Right ventricle myocardium inferior (tissue), 1 donor: Measurements from ENCODE around the gene SLC23A2. TPM values are rescaled to one million over a fixed set of nuclear protein-coding genes. Genes with fewer than 3 reads are reported as not detected.
"Not testable (repeated sequence)": the region's sequence is repeated elsewhere in the genome, so short reads cannot be mapped to it uniquely, and the experiment has no call there.

Experiments
- ATAC-seq: fragments of 200-7000 bp; cut with Tn5 transposase; one replicate; pipeline ENCODE4 v1.9.1; 2020; ENCODE audit warnings: mild to moderate bottlenecking, moderate library complexity
- DNase-seq: peaks from one replicate; pipeline ENCODE4 v3.0.0; 2021; ENCODE audit errors: missing footprints
- intact Hi-C: fragments of 100-400 bp; cut with DNase I; formaldehyde crosslinking; loops from one replicate; pipeline ENCODE4 v1.11.0; 2022
- total RNA-seq: library from RNA; stranded (reverse); fragmentation: NEBNext Ultra II Directional; extraction: Animal tissue kit (Norgen Biotek cat#: 25700); gene quantifications from one replicate; pipeline ENCODE4 v1.2.1, GENCODE V29; 2021
- donor health status: DM: no; HTN: yes; CAD: no; lungs with severe emphysema.

The SLC23A2 gene
- total RNA-seq, 1 donor from 2014 or later, result 6.7 TPM

DNA sequence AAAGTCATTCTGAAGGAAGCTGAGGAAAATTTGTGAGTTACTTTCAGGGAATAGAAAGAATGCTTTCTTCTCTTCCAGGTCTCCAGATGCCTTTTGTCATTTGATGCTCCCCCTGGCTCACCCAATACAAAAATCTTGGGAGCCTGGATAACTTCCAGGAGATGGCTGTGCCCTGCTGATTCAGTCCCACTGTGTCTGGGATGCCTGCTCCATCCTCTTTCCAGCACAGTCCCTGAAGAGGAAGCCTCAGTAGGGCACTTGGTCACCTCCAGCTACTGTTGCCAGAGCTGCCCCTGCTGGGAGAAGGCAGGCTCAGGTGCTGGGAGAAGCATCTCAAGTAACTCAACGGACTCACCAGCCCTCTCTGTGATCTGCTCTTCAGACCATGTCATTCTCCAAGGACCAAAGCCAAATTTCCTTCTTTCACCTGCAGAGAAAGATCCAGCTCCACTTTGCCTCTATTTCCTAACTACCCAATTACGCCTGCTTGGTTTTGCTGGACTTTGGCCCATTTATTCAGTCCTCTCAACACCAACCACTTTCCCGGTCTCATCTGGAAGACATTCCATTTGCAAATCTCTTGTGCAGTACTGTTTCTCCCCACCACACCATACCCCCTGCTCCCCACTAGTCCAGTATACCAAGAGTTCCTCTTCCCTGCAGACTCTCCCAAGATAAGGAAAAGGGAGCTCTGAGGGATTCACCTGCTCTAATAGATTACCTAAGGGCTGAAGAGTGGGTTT is 53.3 kb downstream of the SLC23A2 start:
- DNase-seq, result no peak
- ATAC-seq, result no peak
- intact Hi-C loops, result no loop called here

GRCh38 chr20:4946986-4947385 is 54.3 kb downstream of the SLC23A2 start:
- no peak for ATAC-seq
- intact Hi-C loops, result no loop called here
- DNase-seq, result no peak

DNA sequence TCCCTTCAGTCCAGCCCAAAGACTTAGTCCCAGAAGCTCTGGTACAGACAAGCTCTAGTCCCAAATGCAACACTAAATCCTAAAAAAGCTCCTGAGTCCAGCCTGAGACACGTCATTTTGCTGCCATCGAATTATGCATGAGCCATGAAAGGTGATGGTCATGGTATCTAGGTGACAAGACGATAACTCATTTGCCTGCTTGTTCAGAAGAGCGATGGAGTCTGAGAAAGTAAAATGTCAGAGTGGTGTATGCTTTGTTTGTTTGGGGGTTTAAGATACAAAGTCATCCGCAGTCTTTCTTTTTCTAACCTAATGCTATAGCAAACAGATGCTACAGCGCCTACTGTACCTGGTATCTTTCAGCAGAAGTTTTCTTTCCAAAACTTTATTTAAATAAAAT is 54.7 kb downstream of the SLC23A2 start:
- intact Hi-C loops, result no loop called here
- ATAC-seq (no peak), DNase-seq (no peak)

DNA sequence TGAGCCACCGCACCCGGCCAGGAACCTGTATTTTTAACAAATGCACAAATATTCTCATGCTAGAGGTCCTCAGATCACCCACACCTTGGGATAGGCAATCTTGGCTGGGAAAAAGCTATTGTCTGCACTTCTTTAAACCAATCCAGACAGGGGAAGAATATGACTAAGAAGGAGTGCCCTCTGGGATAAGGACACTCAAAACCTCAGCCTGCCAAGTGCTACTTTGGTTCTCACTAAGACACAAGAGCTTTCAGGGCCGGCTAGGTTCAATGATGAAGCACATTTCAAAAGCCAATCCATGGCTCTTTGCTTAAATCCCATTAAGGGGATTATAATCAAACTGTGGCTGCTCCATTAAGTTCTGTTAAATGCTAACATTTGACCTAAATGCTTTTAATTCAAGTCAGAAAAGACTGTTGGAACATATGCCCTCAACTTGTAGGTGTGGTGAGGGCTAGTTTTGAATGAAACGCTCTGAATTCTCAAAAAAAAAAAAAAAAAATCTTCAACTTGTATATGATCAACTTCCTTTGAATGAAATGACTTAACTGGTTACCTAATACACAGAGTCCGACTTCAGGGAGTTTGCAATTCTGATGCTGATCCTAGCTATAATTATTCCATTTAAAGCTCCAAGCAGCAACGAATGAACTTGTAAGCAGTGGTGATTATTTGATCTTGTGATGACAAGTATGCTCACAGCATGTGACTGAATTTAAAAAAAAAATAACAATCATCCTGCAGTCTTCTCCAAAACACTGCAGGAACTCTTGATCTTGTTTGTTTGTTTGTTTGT is 56.6 kb downstream of the SLC23A2 start:
- intact Hi-C loops, result no loop called here
- ATAC-seq, result peak; percentile 48
- no peak for DNase-seq

DNA sequence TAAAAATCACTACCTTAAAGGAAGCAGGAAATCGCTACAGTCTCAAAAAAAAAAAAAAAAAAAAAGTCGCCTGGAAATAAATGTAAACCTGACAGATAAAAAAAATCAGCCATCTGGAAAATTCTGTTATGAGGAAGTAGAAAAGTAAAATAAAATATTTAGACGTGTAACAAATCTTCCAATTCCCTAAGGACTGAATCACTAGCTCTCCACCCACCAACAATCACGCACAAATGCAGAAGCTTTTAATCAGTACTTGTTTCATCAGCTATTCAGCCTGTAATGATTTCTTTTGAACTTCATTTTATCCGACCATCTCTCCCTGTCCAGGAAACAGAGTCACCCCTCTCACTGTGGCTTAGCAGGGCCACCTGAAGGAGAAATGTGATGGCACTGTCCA is 59.0 kb downstream of the SLC23A2 start:
- DNase-seq, result no peak
- intact Hi-C loops, result no loop called here
- ATAC-seq, result no peak

DNA sequence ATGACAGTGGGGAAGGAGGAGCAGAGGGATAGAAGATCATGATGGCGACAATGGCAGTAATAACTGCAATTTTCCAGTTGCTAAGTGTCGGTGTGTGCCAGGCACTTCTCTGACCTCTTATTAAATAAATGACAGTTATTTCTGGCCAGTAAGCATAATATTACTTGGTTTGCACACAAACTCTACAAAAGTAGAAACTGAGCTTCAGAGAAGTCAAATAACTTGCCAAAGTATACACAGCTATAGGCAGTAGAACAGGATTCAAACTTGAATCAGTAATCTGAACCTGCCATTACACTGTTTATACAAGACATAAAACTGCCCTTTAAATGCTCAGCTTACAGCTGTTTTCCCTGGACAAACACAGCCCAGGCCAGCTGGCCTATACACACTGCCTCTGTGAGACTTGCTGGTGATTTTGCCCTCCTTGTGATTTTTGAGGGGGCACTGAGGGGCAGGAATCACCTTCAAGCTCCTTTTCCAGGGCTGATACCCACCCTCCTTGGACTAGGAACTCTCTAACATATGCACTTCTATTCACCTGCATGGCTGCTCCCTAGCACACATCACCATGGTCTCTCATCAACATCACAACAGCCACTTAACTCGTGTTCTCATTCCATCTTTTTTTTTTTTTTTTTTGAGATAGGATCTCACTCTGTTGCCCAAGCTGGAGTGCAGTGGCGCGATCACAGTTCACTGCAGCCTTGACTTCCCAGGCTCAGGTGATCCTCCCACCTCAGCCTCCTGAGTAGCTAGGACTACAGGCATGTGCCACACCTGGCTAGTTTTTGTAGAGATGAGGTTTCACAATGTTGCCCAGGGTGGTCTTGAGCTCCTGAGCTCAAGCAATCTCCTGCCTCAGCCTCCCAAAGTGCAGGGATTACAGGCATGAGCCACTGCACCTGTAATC is 63.6 kb downstream of the SLC23A2 start:
- DNase-seq (no peak), ATAC-seq (no peak)
- intact Hi-C loops, result no loop called here

GRCh38 chr20:4936851-4937406 is 64.4 kb downstream of the SLC23A2 start:
- DNase-seq (no peak), ATAC-seq (no peak)
- intact Hi-C loops, result no loop called here

DNA sequence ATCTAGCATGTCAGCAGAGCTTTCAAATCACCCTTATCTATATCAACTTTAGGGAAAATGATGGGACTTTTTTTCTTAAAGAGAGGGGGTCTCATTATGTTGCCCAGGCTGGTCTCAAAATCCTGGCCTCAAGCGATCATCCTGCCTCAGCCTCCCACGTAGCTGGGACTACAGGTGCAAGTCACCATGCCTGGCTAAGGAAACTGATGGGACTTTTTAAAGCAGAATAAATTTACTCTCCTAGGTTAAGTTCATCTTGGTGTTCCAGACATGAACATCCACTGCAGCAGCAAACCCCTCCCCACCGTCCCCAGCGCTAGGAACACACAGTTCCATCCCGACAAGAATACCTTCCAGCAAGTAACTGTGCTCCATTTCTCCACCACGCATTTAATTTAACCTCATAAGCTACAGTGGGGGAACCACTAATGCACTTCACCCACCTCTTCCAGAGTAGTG is 64.9 kb downstream of the SLC23A2 start:
- DNase-seq (no peak), ATAC-seq (no peak)
- intact Hi-C loops, result no loop called here

- intact Hi-C loops, result no loop called here
- ATAC-seq (no peak), DNase-seq (no peak)
Observed at GRCh38 chr20:4932061-4932460, 69.2 kb downstream of the SLC23A2 start.

GRCh38 chr20:4929686-4930397 is 71.5 kb downstream of the SLC23A2 start:
- DNase-seq (no peak), ATAC-seq (no peak)
- intact Hi-C loops, result no loop called here

GRCh38 chr20:4926531-4927156 is 74.7 kb downstream of the SLC23A2 start:
- no peak for DNase-seq
- peak; percentile 17 for ATAC-seq
- intact Hi-C loops, result no loop called here

GRCh38 chr20:4925842-4926530 is 75.3 kb downstream of the SLC23A2 start:
- intact Hi-C loops, result no loop called here
- peak; percentile 79 for ATAC-seq
- peak; percentile 81 for DNase-seq

DNA sequence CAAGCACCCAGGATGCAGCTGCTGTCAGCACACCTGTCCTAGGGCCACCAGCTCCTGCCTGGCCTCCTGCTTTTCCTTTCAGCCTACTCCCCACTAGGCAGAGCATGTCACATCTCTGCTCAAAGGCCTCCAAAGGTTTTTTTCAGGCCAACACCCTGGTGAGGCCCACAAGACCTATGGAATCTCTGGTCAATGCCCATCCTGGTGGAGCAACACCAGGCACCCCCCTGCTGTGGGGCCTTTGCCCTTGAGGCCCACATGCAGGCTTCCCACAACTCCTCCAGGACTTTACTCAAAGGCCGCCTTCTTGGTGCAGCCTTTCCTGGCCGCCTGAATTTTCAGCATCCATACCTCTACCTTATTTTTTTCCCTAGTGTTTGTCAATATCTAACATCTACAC is 76.9 kb downstream of the SLC23A2 start:
- no peak for ATAC-seq
- intact Hi-C loops, result no loop called here
- no peak for DNase-seq

DNA sequence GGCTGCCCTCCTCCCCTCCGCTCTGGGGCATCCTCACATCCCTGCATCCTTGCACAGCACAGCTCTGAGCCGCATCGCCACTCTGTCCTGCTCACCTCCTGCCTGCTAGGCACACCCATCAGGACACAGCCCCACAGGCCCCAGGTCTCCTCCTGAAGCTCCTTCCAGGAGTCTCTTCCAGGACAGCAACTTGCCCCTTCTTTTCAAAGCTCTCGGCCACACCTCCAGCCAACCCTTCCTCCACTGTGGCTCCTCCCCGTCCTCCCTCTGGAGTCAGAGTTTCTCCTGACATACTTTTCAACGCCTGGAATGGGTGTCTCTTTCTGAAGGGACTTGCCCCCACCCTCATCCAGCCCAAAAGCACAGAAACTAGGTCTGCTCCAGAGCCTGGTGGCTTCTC is 77.3 kb downstream of the SLC23A2 start:
- intact Hi-C loops, result no loop called here
- ATAC-seq, result no peak
- no peak for DNase-seq

DNA sequence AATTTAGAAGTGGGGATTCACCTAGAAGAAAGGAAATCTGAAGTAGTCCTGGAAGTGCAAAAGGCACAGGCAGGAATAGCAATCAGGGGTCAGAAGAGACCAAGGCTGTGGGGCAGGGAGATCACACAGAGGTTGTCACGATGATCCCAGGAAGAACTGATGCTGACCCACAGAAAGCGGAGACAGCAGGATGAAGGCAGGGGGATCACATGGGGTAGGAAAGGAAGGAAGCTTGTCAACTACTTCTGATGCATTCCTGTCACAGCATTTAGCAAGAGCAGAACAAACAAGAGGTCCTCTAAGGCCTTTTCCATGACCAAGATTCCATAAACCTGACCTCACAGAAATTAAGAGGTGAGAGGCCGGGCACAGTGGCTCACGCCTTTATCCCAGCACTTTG is 79.1 kb downstream of the SLC23A2 start:
- DNase-seq (no peak), ATAC-seq (no peak)
- intact Hi-C loops, result no loop called here

GRCh38 chr20:4921271-4921670 is 80.0 kb downstream of the SLC23A2 start:
- ATAC-seq, intact Hi-C loops, DNase-seq: not testable (repeated sequence)

GRCh38 chr20:4920655-4921054 is 80.7 kb downstream of the SLC23A2 start:
- DNase-seq, result no peak
- no peak for ATAC-seq
- intact Hi-C loops, result no loop called here
